ENCODE data around the gene AP1S1. TPM values are rescaled to one million over a fixed set of nuclear protein-coding genes. Genes with fewer than 3 reads are reported as not detected.

Gene AP1S1
- total RNA-seq, 1 donor from 2014 or later, result 45.6 TPM

DNA sequence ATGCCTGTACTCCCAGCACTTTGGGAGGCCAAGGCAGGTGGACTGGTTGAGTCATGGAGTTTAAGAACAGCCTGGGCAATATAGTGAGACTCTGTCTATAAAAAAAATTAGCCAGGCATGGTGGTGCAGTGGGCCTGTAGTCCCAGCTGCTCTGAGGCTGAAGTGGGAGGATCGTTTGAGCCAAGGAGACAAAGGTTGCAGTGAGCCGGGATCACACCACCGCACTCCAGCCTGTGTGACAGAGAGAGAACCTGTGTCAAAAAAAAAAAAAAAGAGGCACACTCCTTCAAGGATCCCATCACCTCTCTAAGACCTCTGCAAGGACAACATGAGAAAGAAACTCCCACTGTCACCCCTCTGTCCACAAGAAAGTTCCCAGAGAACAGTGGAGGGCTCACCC lies 21.4 kb downstream of the AP1S1 start:
- H3K27ac Mint-ChIP-seq (ENCODE audit: unreplicated experiment), result no peak overlapping the region
- H3K27me3 Mint-ChIP-seq (ENCODE audit: unreplicated experiment), result peaks cover 44% of the 10 kb centered on the region
- peaks cover 12% of the 10 kb centered on the region for H3K4me1 Mint-ChIP-seq (ENCODE audit: unreplicated experiment)
- H3K9me3 Mint-ChIP-seq (ENCODE audit: unreplicated experiment), result no peaks in the 10 kb centered on the region
- DNase-seq (ENCODE audit: low spot score), result no peak
- no peak overlapping the region for H3K4me3 Mint-ChIP-seq (ENCODE audit: unreplicated experiment)
- TF ChIP-seq, protein P1, sequence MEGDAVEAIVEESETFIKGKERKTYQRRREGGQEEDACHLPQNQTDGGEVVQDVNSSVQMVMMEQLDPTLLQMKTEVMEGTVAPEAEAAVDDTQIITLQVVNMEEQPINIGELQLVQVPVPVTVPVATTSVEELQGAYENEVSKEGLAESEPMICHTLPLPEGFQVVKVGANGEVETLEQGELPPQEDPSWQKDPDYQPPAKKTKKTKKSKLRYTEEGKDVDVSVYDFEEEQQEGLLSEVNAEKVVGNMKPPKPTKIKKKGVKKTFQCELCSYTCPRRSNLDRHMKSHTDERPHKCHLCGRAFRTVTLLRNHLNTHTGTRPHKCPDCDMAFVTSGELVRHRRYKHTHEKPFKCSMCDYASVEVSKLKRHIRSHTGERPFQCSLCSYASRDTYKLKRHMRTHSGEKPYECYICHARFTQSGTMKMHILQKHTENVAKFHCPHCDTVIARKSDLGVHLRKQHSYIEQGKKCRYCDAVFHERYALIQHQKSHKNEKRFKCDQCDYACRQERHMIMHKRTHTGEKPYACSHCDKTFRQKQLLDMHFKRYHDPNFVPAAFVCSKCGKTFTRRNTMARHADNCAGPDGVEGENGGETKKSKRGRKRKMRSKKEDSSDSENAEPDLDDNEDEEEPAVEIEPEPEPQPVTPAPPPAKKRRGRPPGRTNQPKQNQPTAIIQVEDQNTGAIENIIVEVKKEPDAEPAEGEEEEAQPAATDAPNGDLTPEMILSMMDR (IDR thresholded peaks at IDR 0.05; ENCODE audit: unreplicated experiment), result no peak
- no peaks in the 10 kb centered on the region for H3K36me3 Mint-ChIP-seq (ENCODE audit: low read depth, unreplicated experiment)

DNA sequence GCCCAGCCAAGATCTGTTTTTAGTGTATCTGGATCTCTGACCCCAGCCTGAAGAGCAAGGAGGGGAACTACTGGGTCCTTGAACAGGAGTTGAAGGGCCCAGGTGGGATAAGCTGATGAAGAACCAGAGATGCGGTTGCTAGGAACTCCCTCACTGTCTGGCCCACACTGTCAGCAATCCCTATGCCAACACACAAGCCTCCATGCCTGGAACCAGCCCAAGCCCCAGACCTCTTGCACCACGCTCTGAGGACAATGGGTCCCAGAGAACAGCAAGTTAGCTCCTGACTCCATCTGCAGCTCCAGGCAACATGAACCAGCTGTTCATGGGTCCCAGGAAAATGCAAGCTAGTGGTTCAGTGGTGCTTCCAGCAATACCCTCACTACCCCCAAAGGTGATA lies 23.4 kb downstream of the AP1S1 start:
- no peaks in the 10 kb centered on the region for H3K4me1 Mint-ChIP-seq (ENCODE audit: unreplicated experiment)
- no peak overlapping the region for H3K27ac Mint-ChIP-seq (ENCODE audit: unreplicated experiment)
- no peaks in the 10 kb centered on the region for H3K9me3 Mint-ChIP-seq (ENCODE audit: unreplicated experiment)
- H3K36me3 Mint-ChIP-seq (ENCODE audit: low read depth, unreplicated experiment), result no peaks in the 10 kb centered on the region
- no peak for DNase-seq (ENCODE audit: low spot score)
- H3K4me3 Mint-ChIP-seq (ENCODE audit: unreplicated experiment), result no peak overlapping the region
- H3K27me3 Mint-ChIP-seq (ENCODE audit: unreplicated experiment), result peaks cover 36% of the 10 kb centered on the region
- TF ChIP-seq, protein P1 (IDR thresholded peaks at IDR 0.05; ENCODE audit: unreplicated experiment), result no peak

- Mint-ChIP-seq H3K27ac (ENCODE audit: unreplicated experiment) (no peak overlapping the region), H3K36me3 (ENCODE audit: low read depth, unreplicated experiment) (no peaks in the 10 kb centered on the region), H3K4me3 (ENCODE audit: unreplicated experiment) (no peak overlapping the region), H3K9me3 (ENCODE audit: unreplicated experiment) (no peaks in the 10 kb centered on the region), H3K4me1 (ENCODE audit: unreplicated experiment) (no peaks in the 10 kb centered on the region), H3K27me3 (ENCODE audit: unreplicated experiment) (peaks cover 28% of the 10 kb centered on the region)
- TF ChIP-seq, protein P1 (IDR thresholded peaks at IDR 0.05; ENCODE audit: unreplicated experiment), result no peak
- DNase-seq (ENCODE audit: low spot score), result no peak
Observed at GRCh38 chr7:101179117-101179516, 24.8 kb downstream of the AP1S1 start.

- TF ChIP-seq, protein P1 (IDR thresholded peaks at IDR 0.05; ENCODE audit: unreplicated experiment), result no peak
- Mint-ChIP-seq H3K27ac (ENCODE audit: unreplicated experiment) (no peak overlapping the region), H3K27me3 (ENCODE audit: unreplicated experiment) (peaks cover 25% of the 10 kb centered on the region), H3K9me3 (ENCODE audit: unreplicated experiment) (no peaks in the 10 kb centered on the region), H3K4me3 (ENCODE audit: unreplicated experiment) (no peak overlapping the region), H3K4me1 (ENCODE audit: unreplicated experiment) (no peaks in the 10 kb centered on the region), H3K36me3 (ENCODE audit: low read depth, unreplicated experiment) (no peaks in the 10 kb centered on the region)
- no peak for DNase-seq (ENCODE audit: low spot score)
Observed at GRCh38 chr7:101179713-101180112, 25.4 kb downstream of the AP1S1 start.

GRCh38 chr7:101180130-101180755 lies 26.0 kb downstream of the AP1S1 start, which contains the start of gene NAT16:
Gene NAT16, minus strand, starts transcription at chr7:101180293. Its CDS starts 5,486 bp downstream, at chr7:101174807.
- TF ChIP-seq, protein P1 (IDR thresholded peaks at IDR 0.05; ENCODE audit: unreplicated experiment), result no peak
- Mint-ChIP-seq H3K27ac (ENCODE audit: unreplicated experiment) (no peak within 1 kb of the TSS), H3K36me3 (ENCODE audit: low read depth, unreplicated experiment) (no peaks in the 10 kb centered on the region), H3K4me3 (ENCODE audit: unreplicated experiment) (no peak within 1 kb of the TSS), H3K9me3 (ENCODE audit: unreplicated experiment) (no peaks in the 10 kb centered on the region), H3K27me3 (ENCODE audit: unreplicated experiment) (peaks cover 23% of the 10 kb centered on the region), H3K4me1 (ENCODE audit: unreplicated experiment) (no peaks in the 10 kb centered on the region)
- DNase-seq (ENCODE audit: low spot score), result no peak
